ENCODE data around the gene CNTN2.

GRCh38 chr1:205032508-205032907 is 10.5 kb upstream of the CNTN2 start:
- TF ChIP-seq SMC3 (conservative IDR thresholded peaks at IDR 0.05; ENCODE audit: poor library complexity) (no peak), TAF1 (IDR thresholded peaks at IDR 0.05; ENCODE audit: low read depth) (no peak), CTCF (IDR thresholded peaks at IDR 0.05; ENCODE audit: poor library complexity, severe bottlenecking) (no peak), EP300 (conservative IDR thresholded peaks at IDR 0.05; ENCODE audit: poor library complexity, severe bottlenecking) (no peak), RAD21 (conservative IDR thresholded peaks at IDR 0.05) (no peak)

Measured in neural cell (in vitro differentiated cells).